ENCODE results near the gene C4BPA. TPM values are rescaled to one million over a fixed set of nuclear protein-coding genes. Genes with fewer than 3 reads are reported as not detected.

C4BPA gene
- total and polyA plus RNA-seq, 9 of the 15 experiments (the other 6 are each of a cell fraction or from before 2014, with no cell fraction given) = 0.04 to 0.22 (median 0.11) TPM; not detected in 3

- BruUV-seq (replicated peaks) = no TSS peak
- H3K9ac ChIP-seq (ENCODE audit: insufficient read depth in 1 of 2, low read depth in 2 of 2, low read length in 2 of 2) = no peak overlapping the region
- no peak overlapping the region for H3K27ac ChIP-seq (ENCODE audit: extremely low read depth, low read depth, low read length)
- intact Hi-C loops (cut with micrococcal nuclease) = no loop called here
- no peak for TF ChIP-seq EWSR1 (IDR thresholded peaks at IDR 0.05; ENCODE audit: borderline replicate concordance, low read depth, partially characterized antibody)
- no peak for TF ChIP-seq CEBPG (CRISPR knock-in tag; IDR thresholded peaks at IDR 0.05)
- peak in 1 of 2 experiments; percentile 66; a peak in 2 of 4 replicates for TF ChIP-seq CEBPG (tag; conservative IDR thresholded peaks at IDR 0.05 in 1 of 2, IDR thresholded peaks at IDR 0.05 in 1 of 2)
- H4K20me1 ChIP-seq (replicated peaks; ENCODE audit: control insufficient read depth, insufficient read depth, low read length) = no peaks in the 10 kb centered on the region
- no peaks in the 10 kb centered on the region for H3K4me1 ChIP-seq (replicated peaks in 1 of 2; ENCODE audit: control insufficient read depth in 2 of 2, insufficient read depth in 2 of 2, low read length in 2 of 2)
- no peak for FAIRE-seq
- H3K36me3 ChIP-seq (ENCODE audit: control insufficient read depth, insufficient read depth, low read length) = no peaks in the 10 kb centered on the region
- H3K4me3 ChIP-seq = no peak overlapping the region
- no peak for ATAC-seq
- 85% methylated on average over 3 of the region's 3 CpGs for WGBS (ENCODE audit: insufficient coverage, low coverage, missing lambda C conversion rate)
- H3K79me2 ChIP-seq (ENCODE audit: control insufficient read depth, insufficient read depth, low read length) = no peaks in the 10 kb centered on the region
- H3K27me3 ChIP-seq (ENCODE audit: control insufficient read depth in 2 of 2, insufficient read depth in 2 of 2, low read length in 2 of 2) = no peaks in the 10 kb centered on the region
- no peak for DNase-seq (ENCODE audit: extremely low read depth in 1 of 4, low spot score in 3 of 4)
- ChIA-PET CTCF (ENCODE audit: low intra/inter-chr PET ratio) (no interaction called here), POLR2A (interaction anchor here (0.7 kb wide), 1 partner anchor 12 kb away, joined by 4 read pairs; no protein-coding TSS in a partner anchor)
- H3K4me2 ChIP-seq (ENCODE audit: insufficient read depth, low read length) = no peak overlapping the region
- in situ Hi-C loops (cut with MboI) = no loop called here
- H3K9me3 ChIP-seq (replicated peaks; ENCODE audit: control insufficient read depth, insufficient read depth, low read depth, low read length) = no peaks in the 10 kb centered on the region
- H3K9me1 ChIP-seq (ENCODE audit: control insufficient read depth, insufficient read depth, low read length) = no peaks in the 10 kb centered on the region
- H2AFZ ChIP-seq (ENCODE audit: low read depth, low read length) = no peak overlapping the region
Measured at GRCh38 chr1:207109004-207109403, 5.0 kb downstream of the C4BPA start.

GRCh38 chr1:207112616-207113296, 8.7 kb downstream of the C4BPA start:
- Histone ChIP-seq H4K20me1 (replicated peaks; ENCODE audit: control insufficient read depth, insufficient read depth, low read length) (no peaks in the 10 kb centered on the region), H2AFZ (ENCODE audit: low read depth, low read length) (peak overlapping the region; percentile 10; the same call in 1 of the 2 replicates), H3K4me2 (ENCODE audit: insufficient read depth, low read length) (no peak overlapping the region), H3K36me3 (ENCODE audit: control insufficient read depth, insufficient read depth, low read length) (no peaks in the 10 kb centered on the region), H3K79me2 (ENCODE audit: control insufficient read depth, insufficient read depth, low read length) (no peaks in the 10 kb centered on the region), H3K4me1 (replicated peaks in 1 of 2; ENCODE audit: control insufficient read depth in 2 of 2, insufficient read depth in 2 of 2, low read length in 2 of 2) (no peaks in the 10 kb centered on the region), H3K9ac (ENCODE audit: insufficient read depth in 1 of 2, low read depth in 2 of 2, low read length in 2 of 2) (no peak overlapping the region), H3K27me3 (ENCODE audit: control insufficient read depth in 2 of 2, insufficient read depth in 2 of 2, low read length in 2 of 2) (no peaks in the 10 kb centered on the region), H3K9me3 (replicated peaks; ENCODE audit: control insufficient read depth, insufficient read depth, low read depth, low read length) (no peaks in the 10 kb centered on the region), H3K27ac (ENCODE audit: extremely low read depth, low read depth, low read length) (no peak overlapping the region), H3K9me1 (ENCODE audit: control insufficient read depth, insufficient read depth, low read length) (no peaks in the 10 kb centered on the region), H3K4me3 (no peak overlapping the region)
- intact Hi-C loops (cut with micrococcal nuclease) = no loop called here
- no TSS peak for BruUV-seq (replicated peaks)
- in situ Hi-C loops (cut with MboI) = no loop called here
- ChIA-PET CTCF (ENCODE audit: low intra/inter-chr PET ratio) (no interaction called here), POLR2A (interaction anchor here (0.6 to 0.9 kb wide), 2 partner anchors 8 to 53 kb away, joined by 3 read pairs; no protein-coding TSS in a partner anchor)
- WGBS (ENCODE audit: insufficient coverage, low coverage, missing lambda C conversion rate) = 13% methylated on average over 2 of the region's 2 CpGs
- no peak for FAIRE-seq
- ATAC-seq = no peak
- DNase-seq (ENCODE audit: extremely low read depth in 1 of 4, low spot score in 3 of 4) = no peak
- no peak for TF ChIP-seq SRSF1 (IDR thresholded peaks at IDR 0.05; ENCODE audit: low read depth, low read length)
- TF ChIP-seq PURB (CRISPR knock-in tag; IDR thresholded peaks at IDR 0.05; ENCODE audit: low read depth) = no peak
- TF ChIP-seq CTCF (IDR thresholded peaks at IDR 0.05 in 2 of 3, conservative IDR thresholded peaks at IDR 0.05 in 1 of 3; ENCODE audit: insufficient read depth in 2 of 3, low read depth in 1 of 3, low read length in 3 of 3) = no peak
- TF ChIP-seq KDM1A (IDR thresholded peaks at IDR 0.05) = no peak
- no peak for TF ChIP-seq MAZ (CRISPR knock-in tag; conservative IDR thresholded peaks at IDR 0.05 in 1 of 2, IDR thresholded peaks at IDR 0.05 in 1 of 2)
- no peak for TF ChIP-seq SMAD4 (CRISPR knock-in tag; conservative IDR thresholded peaks at IDR 0.05)
- TF ChIP-seq SUPT5H (IDR thresholded peaks at IDR 0.05) = no peak
- no peak for TF ChIP-seq ZNF232 (CRISPR knock-in tag; IDR thresholded peaks at IDR 0.05)
- TF ChIP-seq ARID1B (IDR thresholded peaks at IDR 0.05) = no peak
- TF ChIP-seq STAT5A (IDR thresholded peaks at IDR 0.05; ENCODE audit: borderline replicate concordance, low read length) = no peak
- TF ChIP-seq TRIM28 (IDR thresholded peaks at IDR 0.05) = no peak
- no peak for TF ChIP-seq TBL1XR1 (IDR thresholded peaks at IDR 0.05; ENCODE audit: low read length in 2 of 2)

Measured in K562 (cell line).